ENCODE measurements around the gene NR1H3. TPM values are rescaled to one million over a fixed set of nuclear protein-coding genes. Genes with fewer than 3 reads are reported as not detected.
A peak's percentile ranks its signal among the peaks of the same experiment; 100 is the strongest.

NR1H3 gene
- total RNA-seq, 1 experiment from 2014 or later: 26.3 TPM

GRCh38 chr11:47257177-47257516 is 649 bp upstream of the NR1H3 start:
- Histone ChIP-seq H3K23me2 (ENCODE audit: insufficient read length, low read depth, low read length, poor library complexity, severe bottlenecking) (peaks cover 4% of the 10 kb centered on the region), H2BK20ac (ENCODE audit: low read depth, low read length, poor library complexity, severe bottlenecking) (no peak overlapping the region), H2BK12ac (ENCODE audit: insufficient read length, low read depth, low read length) (no peak overlapping the region), H2AK5ac (ENCODE audit: insufficient read length, low read length) (no peak overlapping the region), H3K4me2 (ENCODE audit: insufficient read depth, insufficient read length, low read length) (peak overlapping the region; percentile 54), H2BK15ac (ENCODE audit: low read depth, low read length) (no peak overlapping the region), H3K4ac (ENCODE audit: low read depth, low read length) (no peak overlapping the region), H2BK120ac (ENCODE audit: low read depth, low read length, poor library complexity, severe bottlenecking) (no peak overlapping the region), H3K79me1 (ENCODE audit: insufficient read depth, low read depth, low read length, poor library complexity, severe bottlenecking) (no peaks in the 10 kb centered on the region), H3K27me3 (ENCODE audit: insufficient read depth, low read length) (no peaks in the 10 kb centered on the region), H3K56ac (ENCODE audit: insufficient read length, low read depth, low read length) (no peak overlapping the region), H3K9ac (ENCODE audit: extremely low read depth, insufficient read length, low read length) (no peak overlapping the region), H4K5ac (ENCODE audit: insufficient read length, low read depth, low read length) (no peak overlapping the region), H2BK5ac (ENCODE audit: insufficient read length, low read length) (no peak overlapping the region), H3K18ac (ENCODE audit: insufficient read length, low read depth, low read length) (no peak overlapping the region), H2AFZ (ENCODE audit: low read length) (no peak overlapping the region), H3K23ac (ENCODE audit: insufficient read length, low read depth, low read length) (no peak overlapping the region), H3K9me3 (ENCODE audit: control insufficient read depth, low read depth, low read length) (no peaks in the 10 kb centered on the region), H3T11ph (ENCODE audit: low read length) (no peak overlapping the region), H4K91ac (ENCODE audit: insufficient read length, low read depth, low read length) (peak overlapping the region; percentile 68), H3K14ac (ENCODE audit: insufficient read depth, low read length) (peak overlapping the region; percentile 38; the same call in 1 of the 2 replicates), H4K20me1 (ENCODE audit: control insufficient read depth, insufficient read depth, insufficient read length) (no peaks in the 10 kb centered on the region), H4K8ac (replicated peaks; ENCODE audit: insufficient read length, low read depth, low read length) (no peak overlapping the region), H3K79me2 (ENCODE audit: insufficient read depth, low read length) (peaks cover 3% of the 10 kb centered on the region; the same call in 1 of the 2 replicates), H3K4me1 (ENCODE audit: insufficient read depth, low read length) (no peaks in the 10 kb centered on the region; the same call in 1 of the 2 replicates), H3K27ac (ENCODE audit: insufficient read length, low read depth, low read length) (no peak overlapping the region)
- Mint-ChIP-seq H3K27me3 (ENCODE audit: low read depth) (no peaks in the 10 kb centered on the region; the same call in 1 of the 2 replicates), H3K36me3 (ENCODE audit: insufficient read depth in 1 of 3, low read depth in 3 of 3) (peaks cover 0 to 4% (median 0%) of the 10 kb centered on the region in 3 experiments; a peak in 2 of 7 replicates), H3K4me1 (peaks cover 18 to 25% of the 10 kb centered on the region in 2 experiments), H3K9me3 (no peaks in the 10 kb centered on the region), H3K4me3 (peak overlapping the region; percentile 61 to 80; a peak in 4 of 5 replicates), H3K27ac (peak overlapping the region; percentile 91 to 97 (median 96))
- TF ChIP-seq CTCF (conservative IDR thresholded peaks at IDR 0.05): no peak
- no peak for DNase-seq
- no CpG with 5 or more reads among the region's 2 CpGs for WGBS (ENCODE audit: extremely low coverage, insufficient read length, low lambda C conversion rate)

Measured in H9 (cell line).